ENCODE data around the gene ATP6V0B.
A peak's percentile ranks its signal among the peaks of the same experiment; 100 is the strongest.

Gene ATP6V0B

DNA sequence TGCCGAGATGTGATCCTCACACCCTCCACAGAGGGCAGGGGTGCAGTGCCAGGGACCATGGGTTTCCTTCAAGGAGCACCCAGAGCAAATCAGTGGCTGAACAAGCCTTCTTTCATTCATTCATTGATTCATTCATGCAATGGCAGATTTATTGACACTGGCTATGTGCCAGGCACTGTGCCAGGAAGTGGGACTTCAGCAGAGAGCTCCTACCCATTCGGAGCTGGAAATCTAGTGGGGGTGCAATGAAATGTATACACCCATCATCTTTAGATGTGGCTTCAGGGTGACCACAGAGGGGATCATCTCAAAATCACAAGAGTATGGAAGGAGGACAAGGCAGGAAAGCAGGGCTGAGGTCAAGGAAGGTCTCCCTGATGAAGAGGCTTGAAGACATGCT is 37.6 kb downstream of the ATP6V0B start:
- DNase-seq: no peak

DNA sequence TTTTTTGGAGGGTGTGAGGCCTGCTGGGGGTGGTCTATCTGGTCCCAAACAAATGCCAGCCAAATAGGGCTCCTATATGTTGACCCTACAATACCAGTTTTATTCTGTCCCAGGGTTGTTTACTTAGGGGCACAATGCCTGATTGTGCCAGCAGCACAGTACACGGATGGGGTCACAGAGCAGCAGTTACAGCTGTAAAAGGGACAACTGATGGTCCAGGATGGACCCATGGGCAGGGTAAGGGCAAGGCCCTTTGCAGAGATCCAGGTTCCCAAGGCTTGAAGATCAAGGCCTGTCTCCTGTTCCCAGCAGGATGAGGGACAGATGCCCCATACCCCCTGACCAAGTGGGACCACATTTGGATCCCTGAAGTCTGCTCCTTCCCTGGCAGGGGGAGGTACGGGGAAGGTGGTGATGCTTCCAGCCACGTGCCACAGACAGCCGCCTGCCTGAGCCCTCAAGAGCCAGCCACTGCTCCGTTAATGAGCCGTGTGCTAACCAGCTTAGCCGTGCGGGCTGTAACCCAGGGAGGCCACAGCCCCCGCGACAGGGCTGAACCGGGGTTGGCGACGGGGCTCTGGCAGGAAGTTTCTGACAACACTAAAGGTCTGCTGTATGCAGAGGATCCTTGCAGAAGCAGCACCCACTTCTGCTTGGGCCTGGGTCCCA is 38.3 kb downstream of the ATP6V0B start:
- DNase-seq: peak; percentile 34 to 63

DNA sequence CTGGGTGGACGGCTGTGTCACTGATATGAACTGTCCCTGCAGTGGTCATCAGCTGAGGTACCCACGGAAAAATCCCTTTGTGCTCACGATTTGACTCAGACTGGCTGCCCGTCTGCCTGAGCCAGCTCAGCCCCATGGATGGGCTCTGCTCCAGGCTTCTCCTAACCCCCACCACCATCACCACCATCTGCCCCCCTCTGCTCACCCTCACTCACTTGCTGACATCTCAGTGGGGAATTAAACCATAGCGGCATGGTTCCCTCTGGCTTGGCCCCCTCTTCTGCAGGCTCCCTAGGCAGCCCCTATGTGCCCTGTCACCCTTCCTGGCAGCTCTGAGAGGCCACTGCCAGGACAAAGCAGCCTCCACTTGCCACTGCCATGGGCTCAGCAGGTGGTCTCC is 39.2 kb downstream of the ATP6V0B start:
- DNase-seq: no peak

DNA sequence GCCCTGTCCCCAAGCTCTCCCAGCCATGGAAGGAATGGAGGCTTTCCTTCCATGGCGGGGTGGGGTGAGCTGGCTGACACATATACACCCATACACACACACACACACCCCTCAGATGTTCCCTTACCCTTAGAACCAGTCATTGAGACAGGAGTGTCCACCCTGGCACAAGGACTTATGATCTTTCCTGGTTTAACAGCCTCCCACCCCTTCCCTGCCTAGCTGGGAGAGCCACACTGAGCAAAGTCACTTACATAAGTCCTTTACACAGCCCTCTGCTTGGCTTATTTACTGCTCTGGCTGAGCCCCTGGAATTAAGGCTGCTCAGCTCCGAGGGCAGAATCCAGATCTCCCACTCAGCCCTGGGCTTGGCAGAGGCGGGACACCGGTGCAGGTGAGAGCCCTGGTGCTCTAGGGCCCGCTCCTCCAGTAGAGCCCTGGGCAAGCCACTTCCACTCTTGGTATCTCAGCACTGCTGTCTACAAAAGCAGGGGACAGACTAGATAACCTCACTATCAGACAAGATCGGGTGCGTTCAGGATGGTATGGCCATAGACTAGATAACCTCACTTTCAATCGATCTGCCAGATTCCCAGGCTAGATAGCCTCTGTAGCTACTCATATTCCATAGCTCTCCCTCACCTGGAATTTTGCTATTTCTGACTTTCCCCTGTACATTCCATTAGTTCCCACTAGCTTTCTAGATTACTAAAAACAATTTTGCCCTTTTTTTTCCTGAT is 39.8 kb downstream of the ATP6V0B start:
- DNase-seq: no peak

DNA sequence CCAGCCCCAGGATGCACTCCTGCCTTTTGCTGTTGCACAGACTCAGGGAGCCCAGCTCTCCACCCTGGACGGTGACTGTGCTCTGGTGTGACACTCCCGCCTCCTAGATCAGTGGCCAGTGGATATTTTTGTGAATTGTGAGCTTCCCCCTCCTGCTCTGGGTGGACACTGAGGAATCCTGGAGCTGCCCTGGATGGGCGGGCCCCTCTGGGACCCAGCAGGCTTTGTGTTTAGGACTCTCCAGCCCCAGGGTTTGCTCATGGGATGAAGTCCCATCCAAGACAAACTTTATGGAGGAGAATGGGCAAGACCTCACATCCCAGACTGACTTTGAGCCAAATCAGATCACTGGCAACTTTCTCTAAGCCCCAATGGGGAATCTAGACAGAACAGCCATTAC is 40.4 kb downstream of the ATP6V0B start:
- DNase-seq: no peak

- DNase-seq: no peak
Measured at GRCh38 chr1:44016041-44016889, 41.5 kb downstream of the ATP6V0B start.

DNA sequence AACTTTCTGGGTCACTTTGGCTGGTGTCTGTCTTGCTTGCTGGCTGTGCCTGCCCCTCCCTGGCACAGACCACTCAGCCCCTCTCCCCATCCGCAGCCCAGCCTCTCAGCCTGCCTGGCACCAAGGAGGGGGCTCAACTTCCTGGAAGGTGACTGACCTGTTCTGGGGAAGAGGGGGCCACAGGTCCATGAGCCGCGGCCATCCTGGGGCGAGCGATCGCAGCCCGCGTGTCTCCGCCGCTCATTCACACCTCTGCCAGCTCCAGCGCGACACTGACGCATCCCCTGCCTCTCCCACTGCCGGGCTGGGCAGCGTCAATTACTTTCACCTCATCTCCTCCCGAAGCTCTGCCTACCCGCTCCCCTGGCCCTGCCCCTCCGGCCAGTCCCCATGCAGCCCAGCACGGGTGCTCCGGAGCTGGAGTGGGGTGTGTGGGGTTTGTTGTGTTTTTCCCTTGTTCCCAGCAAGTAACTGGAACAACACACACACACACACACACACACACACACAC is 42.2 kb downstream of the ATP6V0B start:
- DNase-seq: no peak

DNA sequence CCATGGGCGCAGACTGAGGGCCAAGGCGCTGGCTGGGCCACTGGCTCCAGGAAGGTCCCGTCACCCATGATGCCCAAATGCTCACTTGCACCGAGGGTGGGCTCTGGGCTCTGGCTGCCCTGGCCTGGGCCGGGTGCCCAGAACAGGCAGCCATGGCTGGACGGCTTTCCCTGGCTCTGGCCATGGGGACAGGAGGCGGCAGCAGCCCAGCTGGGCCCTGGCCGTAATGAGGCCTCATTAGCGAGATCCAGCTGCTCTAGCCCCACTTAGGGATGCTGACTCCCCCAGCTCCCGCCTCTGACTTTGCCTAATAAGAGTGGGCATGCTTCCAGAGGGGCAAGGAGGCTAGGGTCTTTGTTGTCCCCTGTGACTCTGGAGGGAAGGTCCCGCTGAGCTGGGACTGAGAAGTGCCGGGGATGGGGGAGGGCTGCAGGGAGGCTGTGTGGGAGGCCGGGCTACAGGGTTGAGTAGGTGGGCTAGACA is 44.7 kb downstream of the ATP6V0B start:
- no peak for DNase-seq

GRCh38 chr1:44020464-44020863 is 45.7 kb downstream of the ATP6V0B start:
- no peak for DNase-seq

DNA sequence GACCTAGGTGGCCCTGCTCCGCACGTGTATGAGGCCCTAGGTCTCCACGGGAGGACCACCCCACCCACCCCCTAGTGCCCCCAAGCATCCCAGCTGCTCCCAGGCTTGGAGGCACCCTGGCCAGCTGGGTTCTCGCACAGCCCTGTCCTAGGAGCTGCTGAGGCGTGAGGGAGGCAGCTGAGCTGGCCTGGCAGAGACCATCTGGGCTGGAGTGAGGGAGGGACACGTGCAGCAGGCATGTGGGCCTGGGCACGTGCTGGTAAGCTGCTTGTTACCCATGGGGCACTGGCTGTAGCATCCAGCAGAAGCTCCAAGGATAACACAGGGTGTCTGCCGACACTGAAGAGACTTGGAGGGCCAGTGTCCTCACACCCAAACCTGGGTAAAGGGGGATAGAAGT is 46.4 kb downstream of the ATP6V0B start:
- DNase-seq: no peak

GRCh38 chr1:44021581-44022321 is 47.0 kb downstream of the ATP6V0B start:
- no peak for DNase-seq

DNA sequence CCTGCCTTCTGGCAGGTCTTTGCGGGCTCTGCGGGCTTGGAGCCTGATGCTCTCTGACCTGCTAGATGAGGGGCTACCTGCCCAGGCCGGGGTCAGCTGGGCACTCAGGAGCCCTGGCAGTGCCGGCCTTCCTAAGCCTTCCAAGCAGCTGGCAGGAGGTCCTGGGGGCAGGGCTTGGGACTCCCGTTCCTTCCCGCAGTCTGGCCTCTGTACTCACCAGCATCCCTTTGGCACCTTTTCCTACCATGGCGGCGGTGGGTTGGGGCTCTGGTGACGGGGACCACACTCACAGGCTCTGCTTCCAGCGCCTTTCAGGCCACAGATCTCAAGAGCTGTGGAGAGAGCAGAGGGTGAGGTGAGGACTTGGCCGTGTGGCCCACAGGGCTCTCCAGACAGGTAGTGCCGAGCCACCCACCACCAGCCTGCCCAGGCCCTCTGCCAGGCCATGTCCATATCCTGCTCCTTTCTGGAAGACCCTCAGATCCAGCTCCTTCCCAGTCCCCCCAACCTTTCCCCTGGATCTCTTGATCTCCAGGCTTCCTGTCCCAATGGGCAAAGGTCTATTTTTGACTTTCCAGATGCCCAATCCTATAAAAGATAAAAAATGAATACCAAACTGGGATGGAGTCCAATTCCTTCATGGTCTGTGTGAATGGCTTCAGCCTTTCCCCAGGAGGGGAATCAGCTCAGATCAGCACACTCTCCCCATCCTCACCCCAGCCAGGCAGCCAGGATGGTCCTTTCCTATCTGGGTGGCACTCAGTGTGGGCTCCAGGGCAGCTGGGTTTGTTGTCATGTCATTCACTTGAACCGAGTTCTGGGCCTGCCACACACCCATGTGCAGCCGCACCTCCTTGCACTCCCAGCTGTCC is 49.5 kb downstream of the ATP6V0B start:
- DNase-seq: no peak

GRCh38 chr1:44024903-44025525 is 50.3 kb downstream of the ATP6V0B start:
- no peak for DNase-seq

DNA sequence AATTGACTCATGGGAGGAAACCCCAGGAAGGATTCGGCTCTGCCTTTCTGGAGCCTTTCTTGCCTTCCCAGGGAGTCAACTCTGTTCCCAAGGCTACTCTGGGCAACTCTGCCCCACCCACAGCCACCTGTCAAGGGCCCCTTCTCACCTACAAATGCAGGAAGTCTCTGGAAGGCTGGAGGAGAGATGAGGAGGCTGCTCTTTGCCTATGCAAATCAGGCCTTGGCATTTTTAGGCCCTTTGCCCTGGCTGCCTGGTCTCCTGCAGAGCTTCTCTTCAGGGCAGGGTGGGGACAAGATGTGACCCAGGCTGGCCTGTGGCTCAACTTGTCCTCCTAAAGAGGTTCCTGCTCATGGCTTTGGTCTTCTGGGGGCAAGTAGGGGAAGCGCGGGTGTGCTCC is 51.1 kb downstream of the ATP6V0B start:
- no peak for DNase-seq

DNA sequence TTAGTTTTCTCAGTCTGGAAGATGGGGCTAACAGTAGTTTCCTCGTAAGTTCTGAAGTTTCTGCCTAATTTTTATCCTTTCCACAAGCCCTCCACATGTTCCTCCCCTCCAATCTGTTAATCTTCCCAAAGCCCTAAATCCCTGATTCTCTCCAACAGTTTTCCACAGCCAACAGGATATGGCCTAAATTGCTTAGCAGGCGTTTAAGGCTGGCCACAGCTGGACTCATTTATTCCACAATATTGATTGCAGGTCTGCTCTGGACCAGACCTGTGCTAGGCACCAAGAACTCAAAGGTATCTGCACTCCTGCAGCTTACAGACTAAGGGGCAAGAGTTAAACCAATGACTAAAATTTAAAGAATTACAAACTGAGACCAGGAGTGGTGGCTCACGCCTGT is 52.6 kb downstream of the ATP6V0B start:
- no peak for DNase-seq
